Measurements from ENCODE around the gene MAP9.
"Not testable (repeated sequence)": the region's sequence is repeated elsewhere in the genome, so short reads cannot be mapped to it uniquely, and the experiment has no call there.

The MAP9 gene

GRCh38 chr4:155342142-155342541 is 34.6 kb downstream of the MAP9 start:
- no peak for DNase-seq (ENCODE audit: low read depth in 2 of 2)

- DNase-seq (ENCODE audit: low read depth in 2 of 2): no peak
These were observed 36.8 kb downstream of the MAP9 start for GRCh38 chr4:155339999-155340398.

GRCh38 chr4:155339588-155339987 is 37.2 kb downstream of the MAP9 start:
- no peak for DNase-seq (ENCODE audit: low read depth in 2 of 2)

GRCh38 chr4:155338196-155338595 is 38.6 kb downstream of the MAP9 start:
- no peak for DNase-seq (ENCODE audit: low read depth in 2 of 2)

GRCh38 chr4:155336242-155336641 is 40.5 kb downstream of the MAP9 start:
- DNase-seq (ENCODE audit: low read depth in 2 of 2): no peak

GRCh38 chr4:155331478-155331877 is 45.3 kb downstream of the MAP9 start:
- no peak for DNase-seq (ENCODE audit: low read depth in 2 of 2)

- no peak for DNase-seq (ENCODE audit: low read depth in 2 of 2)
These were observed 54.0 kb downstream of the MAP9 start for GRCh38 chr4:155322782-155323181.

GRCh38 chr4:155321006-155321405 is 55.8 kb downstream of the MAP9 start:
- DNase-seq (ENCODE audit: low read depth in 2 of 2): no peak

- DNase-seq (ENCODE audit: low read depth in 2 of 2): no peak
These were observed 57.2 kb downstream of the MAP9 start for GRCh38 chr4:155319516-155319915.

- not testable (repeated sequence) for DNase-seq (ENCODE audit: low read depth in 2 of 2)
These were observed 64.7 kb downstream of the MAP9 start for GRCh38 chr4:155312027-155312426.

- no peak for DNase-seq (ENCODE audit: low read depth in 2 of 2)
These were observed 69.0 kb downstream of the MAP9 start for GRCh38 chr4:155307731-155308277.

GRCh38 chr4:155305619-155306018 is 71.1 kb downstream of the MAP9 start:
- DNase-seq (ENCODE audit: low read depth in 2 of 2): no peak

- DNase-seq (ENCODE audit: low read depth in 2 of 2): no peak
These were observed 72.4 kb downstream of the MAP9 start for GRCh38 chr4:155304375-155304774.

- DNase-seq (ENCODE audit: low read depth in 2 of 2): no peak
These were observed 77.7 kb downstream of the MAP9 start for GRCh38 chr4:155299103-155299502.
